ENCODE measurements around the gene INTS12. TPM values are rescaled to one million over a fixed set of nuclear protein-coding genes. Genes with fewer than 3 reads are reported as not detected.

Gene INTS12, protein sequence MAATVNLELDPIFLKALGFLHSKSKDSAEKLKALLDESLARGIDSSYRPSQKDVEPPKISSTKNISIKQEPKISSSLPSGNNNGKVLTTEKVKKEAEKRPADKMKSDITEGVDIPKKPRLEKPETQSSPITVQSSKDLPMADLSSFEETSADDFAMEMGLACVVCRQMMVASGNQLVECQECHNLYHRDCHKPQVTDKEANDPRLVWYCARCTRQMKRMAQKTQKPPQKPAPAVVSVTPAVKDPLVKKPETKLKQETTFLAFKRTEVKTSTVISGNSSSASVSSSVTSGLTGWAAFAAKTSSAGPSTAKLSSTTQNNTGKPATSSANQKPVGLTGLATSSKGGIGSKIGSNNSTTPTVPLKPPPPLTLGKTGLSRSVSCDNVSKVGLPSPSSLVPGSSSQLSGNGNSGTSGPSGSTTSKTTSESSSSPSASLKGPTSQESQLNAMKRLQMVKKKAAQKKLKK
- total RNA-seq: 19.1 TPM
- long read RNA-seq, transcript INTS12-201 (8 exons, 1,710 nt): minor isoform, 5 of 43 reads
- long read RNA-seq, transcript INTS12-206 (7 exons, 1,975 nt): major isoform, 25 of 43 reads
- long read RNA-seq, partial matches to known transcripts: 1 of 43 reads
- long read RNA-seq, other reads (novel, unspliced or antisense): 12 of 43 reads

DNA sequence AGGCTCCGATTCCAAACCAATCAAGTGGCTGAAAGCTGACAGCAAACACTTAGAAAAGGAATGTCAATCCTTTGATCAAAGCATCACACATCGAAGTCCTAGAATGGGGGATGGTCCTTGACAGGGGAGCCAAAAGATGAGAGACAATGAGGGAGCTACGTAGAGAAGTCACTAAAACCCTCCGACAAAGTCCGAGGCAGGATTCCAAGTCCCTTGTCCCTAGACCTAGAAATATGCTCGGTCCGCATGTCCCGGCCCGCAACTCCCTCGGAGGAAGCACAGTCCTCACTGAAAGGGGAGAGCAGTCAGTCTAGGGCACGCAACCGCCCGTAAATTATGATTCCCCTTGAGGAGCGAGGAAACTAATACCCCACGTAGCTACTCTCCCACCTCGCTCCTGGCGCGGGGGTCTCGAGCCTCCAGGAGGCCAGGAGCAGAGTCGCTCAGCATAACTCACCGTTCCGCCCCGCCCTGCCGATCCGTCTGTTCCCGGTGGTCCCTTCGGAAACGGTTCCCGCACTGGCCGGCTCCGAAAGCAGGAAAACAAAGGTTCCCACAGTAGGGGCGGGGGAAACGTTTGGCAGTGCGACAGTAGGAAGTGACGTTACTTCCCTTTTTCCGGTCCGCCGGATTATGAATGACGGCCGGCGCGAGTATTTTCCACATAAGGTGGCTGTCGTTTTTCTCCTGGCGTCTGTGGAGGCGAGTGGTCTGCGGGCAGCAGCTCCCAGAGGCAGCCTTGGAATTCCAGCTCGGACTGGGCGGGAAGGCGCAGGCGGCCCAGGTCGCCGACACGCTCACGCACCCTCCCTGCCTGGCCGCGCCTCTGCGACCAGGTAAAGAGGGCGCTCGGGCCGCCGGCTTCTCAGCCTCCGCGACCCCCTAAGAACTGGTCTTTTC lies at the start of gene INTS12, which contains the start of gene GSTCD:
INTS12 (minus strand) TSS at position 509 of the 900 bp plus-strand sequence. CDS start 8,684 bp downstream, outside the sequence.
GSTCD (plus strand) TSS at position 604 of the 900 bp plus-strand sequence. CDS start 8,830 bp downstream, outside the sequence.
- intact Hi-C loops (cut with DNase I): no loop called here
- no peaks in the 10 kb centered on the region for H3K36me3 ChIP-seq
- H3K4me1 ChIP-seq: peaks cover 21% of the 10 kb centered on the region
- DNase-seq (peak; percentile 92), ATAC-seq (peak; percentile 99)
- no peaks in the 10 kb centered on the region for H3K9me3 ChIP-seq
- H3K27ac ChIP-seq: peak within 1 kb of the TSS; percentile 90
- TF ChIP-seq, protein P1, sequence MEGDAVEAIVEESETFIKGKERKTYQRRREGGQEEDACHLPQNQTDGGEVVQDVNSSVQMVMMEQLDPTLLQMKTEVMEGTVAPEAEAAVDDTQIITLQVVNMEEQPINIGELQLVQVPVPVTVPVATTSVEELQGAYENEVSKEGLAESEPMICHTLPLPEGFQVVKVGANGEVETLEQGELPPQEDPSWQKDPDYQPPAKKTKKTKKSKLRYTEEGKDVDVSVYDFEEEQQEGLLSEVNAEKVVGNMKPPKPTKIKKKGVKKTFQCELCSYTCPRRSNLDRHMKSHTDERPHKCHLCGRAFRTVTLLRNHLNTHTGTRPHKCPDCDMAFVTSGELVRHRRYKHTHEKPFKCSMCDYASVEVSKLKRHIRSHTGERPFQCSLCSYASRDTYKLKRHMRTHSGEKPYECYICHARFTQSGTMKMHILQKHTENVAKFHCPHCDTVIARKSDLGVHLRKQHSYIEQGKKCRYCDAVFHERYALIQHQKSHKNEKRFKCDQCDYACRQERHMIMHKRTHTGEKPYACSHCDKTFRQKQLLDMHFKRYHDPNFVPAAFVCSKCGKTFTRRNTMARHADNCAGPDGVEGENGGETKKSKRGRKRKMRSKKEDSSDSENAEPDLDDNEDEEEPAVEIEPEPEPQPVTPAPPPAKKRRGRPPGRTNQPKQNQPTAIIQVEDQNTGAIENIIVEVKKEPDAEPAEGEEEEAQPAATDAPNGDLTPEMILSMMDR (IDR thresholded peaks at IDR 0.05): peak; percentile 3
- H3K27me3 ChIP-seq (ENCODE audit: low read depth): no peaks in the 10 kb centered on the region
- H3K4me3 ChIP-seq: peak within 1 kb of the TSS; percentile 88

DNA sequence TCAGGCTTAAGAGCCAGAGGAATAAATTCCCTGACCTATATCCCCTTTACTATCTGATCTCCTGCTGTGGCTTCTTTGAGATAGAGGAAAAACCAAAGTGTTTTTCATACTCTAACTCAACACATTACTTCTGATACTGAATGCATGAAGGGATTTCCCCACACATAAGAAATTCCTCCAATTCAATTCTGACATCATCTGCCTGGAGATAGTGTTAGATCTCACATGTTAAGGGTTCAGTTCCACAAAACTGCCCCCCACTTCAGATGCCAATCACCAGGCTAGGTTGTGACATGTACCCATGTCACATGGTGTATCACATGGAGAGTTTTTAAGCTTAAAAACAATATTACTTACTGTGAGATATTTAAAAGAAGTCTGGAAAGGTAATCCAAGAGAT lies 46.9 kb upstream of the INTS12 start:
- no peak for DNase-seq
- no peaks in the 10 kb centered on the region for H3K4me1 ChIP-seq
- H3K27me3 ChIP-seq (ENCODE audit: low read depth): no peaks in the 10 kb centered on the region
- H3K4me3 ChIP-seq: no peak overlapping the region
- TF ChIP-seq, protein P1 (IDR thresholded peaks at IDR 0.05): no peak
- intact Hi-C loops (cut with DNase I): no loop called here
- no peak overlapping the region for H3K27ac ChIP-seq
- H3K36me3 ChIP-seq: no peaks in the 10 kb centered on the region
- ATAC-seq: no peak
- no peaks in the 10 kb centered on the region for H3K9me3 ChIP-seq

DNA sequence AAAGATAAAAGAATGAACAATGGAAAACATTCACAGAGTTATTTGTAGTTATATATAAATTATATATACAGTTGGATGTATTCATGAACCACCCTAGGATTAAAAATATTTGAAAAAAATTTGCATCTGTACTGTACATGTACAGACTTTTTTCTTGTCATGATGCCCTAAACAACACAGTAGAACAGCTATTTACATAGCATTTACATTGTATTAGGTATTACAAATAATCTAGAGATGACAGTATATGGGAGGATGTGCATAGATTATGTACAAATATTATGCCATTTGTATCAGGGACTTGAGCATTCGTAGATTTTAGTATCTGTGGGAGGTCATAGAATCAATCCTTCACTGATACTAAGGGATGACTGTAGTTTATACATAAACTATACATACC lies 44.9 kb upstream of the INTS12 start:
- no peak for ATAC-seq
- H3K4me1 ChIP-seq: no peaks in the 10 kb centered on the region
- TF ChIP-seq, protein P1 (IDR thresholded peaks at IDR 0.05): no peak

DNA sequence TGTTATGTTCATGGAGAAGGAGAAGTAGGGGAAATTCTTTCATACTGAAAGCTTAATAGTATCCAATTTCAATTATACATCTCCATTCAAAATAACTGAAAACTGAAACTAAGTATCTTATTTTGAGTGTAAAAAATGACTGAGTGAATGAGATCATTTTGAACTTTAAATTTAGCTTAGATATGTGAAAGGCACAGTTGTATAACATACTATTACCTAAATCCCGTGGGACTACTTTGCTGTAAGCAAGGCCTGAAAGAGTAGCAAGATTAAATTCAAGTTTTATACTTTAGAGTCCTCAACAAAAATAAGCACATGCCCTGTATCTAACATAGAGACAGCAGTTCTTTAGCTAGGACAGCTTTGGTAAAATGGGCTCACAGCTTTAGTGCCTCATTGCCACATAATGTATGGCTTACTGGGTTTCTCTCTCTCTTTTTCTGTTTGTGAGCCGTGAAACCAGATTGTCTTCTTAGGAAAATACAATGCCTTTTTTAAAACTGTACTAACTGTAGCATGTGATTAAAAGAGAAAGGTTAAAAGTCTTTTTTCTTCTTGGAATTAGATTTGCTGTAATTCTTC lies 43.3 kb upstream of the INTS12 start:
- ATAC-seq (no peak), DNase-seq (no peak)
- Histone ChIP-seq H3K4me3 (no peak overlapping the region), H3K9me3 (no peaks in the 10 kb centered on the region), H3K36me3 (no peaks in the 10 kb centered on the region), H3K27ac (no peak overlapping the region), H3K4me1 (no peaks in the 10 kb centered on the region), H3K27me3 (ENCODE audit: low read depth) (no peaks in the 10 kb centered on the region)
- intact Hi-C loops (cut with DNase I): no loop called here
- TF ChIP-seq, protein P1 (IDR thresholded peaks at IDR 0.05): no peak

More for the DNA sequence above, 44.9 kb upstream of the INTS12 start:
- no peak for DNase-seq
- H3K9me3 ChIP-seq: no peaks in the 10 kb centered on the region
- H3K27me3 ChIP-seq (ENCODE audit: low read depth): no peaks in the 10 kb centered on the region
- H3K4me3 ChIP-seq: no peak overlapping the region
- no peak overlapping the region for H3K27ac ChIP-seq
- H3K36me3 ChIP-seq: no peaks in the 10 kb centered on the region
- intact Hi-C loops (cut with DNase I): no loop called here

DNA sequence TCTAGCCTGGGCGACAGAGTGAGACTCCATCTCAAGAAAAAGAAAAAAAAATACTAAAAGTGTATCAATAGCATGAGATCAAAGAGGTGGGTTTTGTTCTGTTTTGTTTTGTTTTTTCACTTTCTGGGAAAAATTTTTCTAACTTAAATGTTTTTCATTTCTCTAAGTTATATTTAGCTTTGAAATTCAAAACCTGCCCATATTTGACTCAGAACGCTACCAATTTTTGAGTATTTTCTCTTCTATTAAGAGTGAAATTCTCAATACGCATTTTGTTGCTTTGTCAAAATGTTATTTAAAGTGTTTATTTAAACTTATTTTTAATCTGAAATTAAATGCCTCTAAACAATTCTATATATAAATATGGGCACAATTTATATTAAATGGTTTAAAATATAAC lies 39.7 kb upstream of the INTS12 start:
- no peaks in the 10 kb centered on the region for H3K36me3 ChIP-seq
- no peak for DNase-seq
- TF ChIP-seq, protein P1 (IDR thresholded peaks at IDR 0.05): no peak
- H3K9me3 ChIP-seq: no peaks in the 10 kb centered on the region
- no peak for ATAC-seq
- no peak overlapping the region for H3K27ac ChIP-seq
- H3K4me1 ChIP-seq: no peaks in the 10 kb centered on the region
- H3K4me3 ChIP-seq: no peak overlapping the region
- no peaks in the 10 kb centered on the region for H3K27me3 ChIP-seq (ENCODE audit: low read depth)
- intact Hi-C loops (cut with DNase I): no loop called here
